Stimulated activated CD8-positive, alpha-beta memory T cell treated with anti-CD3 and anti-CD28 coated beads, Interleukin-7, amount 100 ng/mL, for 24 hours (primary cell): ENCODE results near the gene FOXK2.
A peak's percentile ranks its signal among the peaks of the same experiment; 100 is the strongest.
"Not testable (repeated sequence)": the region's sequence is repeated elsewhere in the genome, so short reads cannot be mapped to it uniquely, and the experiment has no call there.

Source experiments
- DNase-seq: peaks from one replicate; pipeline ENCODE4 v3.0.0-alpha.2; 2020; ENCODE audit warnings: low read depth

FOXK2 gene

GRCh38 chr17:82534401-82534812, 14.9 kb downstream of the FOXK2 start:
- DNase-seq, result no peak

- no peak for DNase-seq
Measured at GRCh38 chr17:82536512-82537201, 17.1 kb downstream of the FOXK2 start.

GRCh38 chr17:82537228-82537627, 17.7 kb downstream of the FOXK2 start:
- DNase-seq, result not testable (repeated sequence)

GRCh38 chr17:82539076-82539475, 19.5 kb downstream of the FOXK2 start:
- DNase-seq, result not testable (repeated sequence)

DNA sequence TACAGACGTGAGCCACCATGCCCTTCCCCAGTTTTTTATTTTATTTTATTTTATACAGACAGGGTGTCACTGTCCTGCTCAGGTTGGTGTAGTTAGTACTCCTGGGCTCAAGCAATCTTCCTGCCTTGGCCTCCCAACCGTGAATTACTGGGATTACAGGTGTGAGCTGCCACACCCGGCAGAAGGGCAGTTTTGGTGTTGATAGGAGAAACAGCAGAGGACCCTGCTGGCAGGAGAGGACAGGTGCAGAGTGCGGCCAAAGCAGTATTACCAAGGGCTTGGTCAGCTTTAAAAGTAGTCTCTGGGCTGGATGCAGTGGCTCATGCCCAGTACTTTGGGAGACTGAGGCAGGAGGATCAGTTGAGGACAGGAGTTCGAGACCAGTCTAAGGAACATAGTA, 22.9 kb downstream of the FOXK2 start:
- no peak for DNase-seq

- no peak for DNase-seq
Measured at GRCh38 chr17:82544431-82545070, 25.0 kb downstream of the FOXK2 start.

DNA sequence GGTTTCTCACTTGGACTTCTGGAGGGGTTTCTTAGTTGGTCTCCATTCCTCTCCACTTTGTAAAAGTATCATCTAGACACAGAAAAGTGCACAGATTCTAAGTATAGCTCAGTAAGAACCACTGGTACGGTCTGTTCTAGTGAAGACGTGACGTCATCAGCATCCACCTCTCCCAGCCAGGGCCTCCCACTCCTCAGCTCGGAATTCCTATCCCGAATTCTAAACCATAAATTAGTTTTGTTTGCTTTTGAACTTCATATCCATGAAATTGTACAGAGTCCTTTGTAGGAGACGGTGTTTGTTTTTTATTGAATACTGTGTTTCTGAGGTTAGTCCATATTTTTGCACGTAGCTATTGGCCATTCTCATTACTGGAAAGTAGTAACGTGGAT, 25.5 kb downstream of the FOXK2 start:
- DNase-seq, result no peak

DNA sequence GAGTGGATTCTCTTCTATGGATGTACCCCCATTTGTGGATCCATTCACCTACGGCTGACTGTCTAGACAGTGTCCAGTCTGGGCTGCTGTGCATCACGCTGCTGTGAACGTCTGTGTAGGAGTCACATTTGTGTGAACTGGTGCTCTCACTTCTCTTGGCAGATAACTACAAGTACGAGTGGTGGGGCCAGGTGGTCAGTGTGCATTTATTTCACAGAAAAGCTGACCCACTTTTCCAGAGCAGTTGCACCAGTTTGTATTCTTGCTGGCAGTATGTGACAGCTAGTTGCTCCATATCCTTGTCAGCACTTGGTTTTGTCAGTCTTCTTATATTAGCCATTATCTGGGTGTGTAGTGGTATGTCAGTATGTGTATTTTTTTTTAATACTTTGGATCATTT, 28.4 kb downstream of the FOXK2 start:
- no peak for DNase-seq

DNA sequence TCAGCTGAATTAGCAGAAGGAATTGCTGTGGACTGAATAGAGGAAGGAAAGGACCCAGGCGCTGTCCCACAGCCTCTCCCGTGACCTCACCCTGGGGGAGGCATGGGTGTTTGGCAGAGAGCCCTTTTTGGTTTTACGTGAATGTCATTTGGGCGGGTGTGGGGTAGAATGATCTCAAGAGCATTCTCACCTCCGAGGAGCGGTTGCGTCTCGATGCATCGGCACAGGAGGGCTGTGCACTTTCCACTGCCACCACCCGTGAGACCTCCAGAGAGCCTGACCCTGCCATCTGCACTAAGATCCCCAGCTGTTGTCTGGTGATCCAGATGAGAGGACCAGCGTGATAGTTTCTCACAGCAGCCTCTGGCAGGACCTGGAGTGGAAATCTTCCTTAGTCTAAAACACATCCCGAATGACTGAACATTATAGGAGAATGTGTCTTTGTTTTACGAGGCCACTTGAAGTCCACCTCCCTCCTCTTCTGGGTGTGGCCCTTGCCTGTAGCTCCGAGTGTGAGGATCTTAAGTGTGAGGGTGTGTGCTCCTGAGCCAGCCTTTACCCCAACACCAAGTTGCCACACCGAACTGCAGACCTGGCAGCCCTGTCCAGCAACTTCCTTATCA, 29.3 kb downstream of the FOXK2 start:
- DNase-seq, result no peak

DNA sequence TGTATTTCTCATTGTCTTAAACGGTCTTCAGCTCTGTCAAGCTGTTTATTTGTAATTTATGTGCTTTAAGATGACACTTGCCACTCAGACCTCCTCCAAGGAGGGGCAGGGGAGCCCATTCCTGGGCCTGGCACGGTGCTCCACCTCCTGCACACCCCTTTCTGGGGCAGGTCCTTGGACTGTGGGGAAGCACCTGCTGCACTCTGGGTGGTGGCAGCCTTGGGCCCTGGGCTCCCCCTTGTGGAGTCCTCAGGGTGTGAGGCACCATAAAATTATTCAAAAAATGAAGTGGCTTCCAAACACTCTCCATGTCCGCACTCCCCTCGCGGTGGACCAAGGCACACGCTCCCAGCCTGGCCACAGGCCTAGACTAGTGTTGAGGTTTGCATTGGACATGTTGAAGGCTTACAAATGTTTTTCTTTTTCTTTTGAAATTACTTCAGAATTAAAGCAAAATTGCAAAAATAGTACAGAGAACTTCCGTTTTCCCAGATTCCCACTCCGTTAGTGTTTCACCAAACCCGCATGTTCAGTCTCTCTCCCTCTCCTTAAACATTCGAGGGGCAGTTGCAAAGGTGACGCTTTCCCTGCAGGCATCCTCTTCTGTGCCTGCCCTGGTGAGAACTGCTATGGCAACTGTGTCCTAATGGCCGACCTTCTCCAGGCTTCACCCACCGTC, 32.4 kb downstream of the FOXK2 start:
- DNase-seq, result peak; percentile 45

GRCh38 chr17:82552580-82552979, 33.0 kb downstream of the FOXK2 start:
- DNase-seq, result no peak

- no peak for DNase-seq
Measured at GRCh38 chr17:82553210-82553930, 33.8 kb downstream of the FOXK2 start.

GRCh38 chr17:82557510-82557909, 38.0 kb downstream of the FOXK2 start:
- not testable (repeated sequence) for DNase-seq

DNA sequence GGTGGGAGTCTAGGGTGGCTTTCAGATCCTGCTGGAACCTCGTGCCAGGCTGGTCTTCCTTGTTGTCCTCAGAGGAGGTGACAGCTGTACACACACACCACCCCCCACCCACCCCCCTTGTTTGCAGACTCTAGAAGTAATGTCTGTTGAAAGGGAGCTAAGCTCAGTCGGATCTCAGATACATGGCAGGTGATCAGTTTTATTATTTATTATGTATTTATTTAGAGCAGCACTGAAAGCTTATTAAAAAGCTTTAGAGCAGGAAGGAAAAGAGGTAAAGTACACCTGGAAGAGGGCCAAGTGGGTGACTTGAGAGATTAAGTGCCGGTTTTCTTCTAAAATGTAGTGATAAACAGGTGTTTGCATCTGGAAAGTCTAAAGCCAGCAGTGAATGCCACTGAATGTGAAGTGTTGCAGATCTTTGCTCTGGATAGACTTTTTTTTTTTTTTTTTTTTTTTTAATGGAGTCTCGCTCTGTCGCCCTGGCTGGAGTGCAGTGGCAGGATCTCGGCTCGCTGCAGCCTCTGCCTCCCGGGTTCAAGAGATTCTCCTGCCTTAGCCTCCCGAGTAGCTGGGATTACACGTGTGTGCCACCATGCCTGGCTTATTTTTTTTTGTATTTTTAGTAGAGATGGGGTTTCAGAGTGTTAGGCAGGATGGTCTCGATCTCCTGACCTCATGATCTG, 40.2 kb downstream of the FOXK2 start:
- no peak for DNase-seq

GRCh38 chr17:82560252-82560642, 40.7 kb downstream of the FOXK2 start:
- no peak for DNase-seq

- no peak for DNase-seq
Measured at GRCh38 chr17:82560802-82561428, 41.4 kb downstream of the FOXK2 start.

DNA sequence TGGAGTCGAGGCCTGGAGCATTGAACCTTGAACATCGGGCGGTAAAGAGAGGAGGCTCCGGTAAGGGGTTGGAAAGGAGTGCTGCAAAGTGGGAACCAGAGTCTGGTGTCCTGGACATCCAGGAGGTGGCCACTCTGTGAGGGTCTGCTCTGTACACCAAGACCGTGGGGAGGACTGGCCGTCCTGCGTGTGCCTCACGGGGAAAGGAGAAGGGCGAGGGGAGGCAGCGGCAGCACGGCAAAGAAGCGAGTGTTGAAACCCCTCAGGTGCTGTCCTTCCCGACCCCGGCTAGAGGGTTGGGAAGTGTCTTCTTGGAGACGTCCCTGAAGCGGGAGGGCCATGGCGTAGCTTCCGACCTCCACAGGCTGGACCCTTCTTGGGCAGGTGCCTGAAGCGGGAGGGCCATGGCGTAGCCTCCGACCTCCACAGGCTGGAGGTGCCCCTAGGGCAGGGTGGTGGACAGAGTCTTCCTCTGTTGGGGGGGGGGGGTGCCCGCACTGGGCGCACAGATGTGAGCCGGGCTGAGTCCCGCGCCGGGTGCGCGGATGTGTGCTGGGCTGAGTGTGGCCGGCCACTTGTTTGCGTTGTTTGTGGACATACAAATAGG, 42.0 kb downstream of the FOXK2 start:
- no peak for DNase-seq

DNA sequence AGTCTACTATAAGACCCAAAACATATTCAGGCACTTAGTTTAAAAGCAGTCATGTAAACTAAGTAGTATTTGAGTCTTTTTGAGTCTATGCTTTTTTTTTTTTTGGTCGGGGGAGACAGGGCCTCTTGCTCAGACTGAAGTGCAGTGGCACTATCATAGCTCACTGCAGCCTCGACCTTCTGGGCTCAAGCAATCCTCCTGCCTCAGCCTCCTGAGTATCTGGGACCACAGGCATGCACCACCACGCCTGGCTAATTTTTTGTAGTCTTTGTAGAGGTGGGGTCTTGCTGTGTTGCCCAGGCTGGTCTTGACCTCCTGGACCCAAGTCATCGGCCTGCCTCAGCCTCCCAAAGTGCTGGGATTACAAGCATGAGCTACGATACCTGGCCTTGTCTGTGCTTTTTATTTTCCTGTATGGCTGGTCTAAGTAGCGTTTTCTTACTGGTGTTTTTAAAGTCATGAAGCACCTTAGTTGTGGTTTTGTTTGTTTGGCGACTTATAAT, 43.2 kb downstream of the FOXK2 start:
- DNase-seq, result not testable (repeated sequence)

GRCh38 chr17:82563318-82563717, 43.8 kb downstream of the FOXK2 start:
- no peak for DNase-seq

- not testable (repeated sequence) for DNase-seq
Measured at GRCh38 chr17:82563745-82564144, 44.2 kb downstream of the FOXK2 start.
